DMS153 treated with DMSO at 0.1 percent for 48 hours (cell line): Measurements from ENCODE around the gene OR51V1.
"Not testable (repeated sequence)": the region's sequence is repeated elsewhere in the genome, so short reads cannot be mapped to it uniquely, and the experiment has no call there.

Experiments used
- DNase-seq: peaks from one replicate; lab custom pipeline; 2025; ENCODE audit not compliant: unreplicated experiment; lab: John Stamatoyannopoulos, UW

Gene OR51V1

GRCh38 chr11:5200582-5200981 lies at the start of gene OR51V1:
TSS of gene OR51V1 (minus strand) at chr11:5200682. CDS start at chr11:5200682, 0 bp downstream.
- no peak for DNase-seq

GRCh38 chr11:5249807-5250396 lies 49.4 kb upstream of the OR51V1 start, which contains the start of gene HBG1:
TSS of gene HBG1 (minus strand) at chr11:5249857. CDS start at chr11:5249804, 53 bp downstream.
- DNase-seq, result not testable (repeated sequence)

GRCh38 chr11:5248498-5248897 lies 48.0 kb upstream of the OR51V1 start:
- not testable (repeated sequence) for DNase-seq

GRCh38 chr11:5247472-5248192 lies 47.1 kb upstream of the OR51V1 start:
- no peak for DNase-seq

GRCh38 chr11:5246772-5247471 lies 46.4 kb upstream of the OR51V1 start:
- no peak for DNase-seq

GRCh38 chr11:5245155-5245554 lies 44.7 kb upstream of the OR51V1 start:
- DNase-seq, result no peak

GRCh38 chr11:5243816-5244180 lies 43.3 kb upstream of the OR51V1 start:
- no peak for DNase-seq

GRCh38 chr11:5242933-5243815 lies 42.7 kb upstream of the OR51V1 start:
- no peak for DNase-seq

GRCh38 chr11:5242208-5242607 lies 41.7 kb upstream of the OR51V1 start:
- DNase-seq, result no peak

- no peak for DNase-seq
Observed at GRCh38 chr11:5241458-5241857, 41.0 kb upstream of the OR51V1 start.

GRCh38 chr11:5240458-5240857 lies 40.0 kb upstream of the OR51V1 start:
- no peak for DNase-seq

GRCh38 chr11:5240056-5240455 lies 39.6 kb upstream of the OR51V1 start:
- DNase-seq, result no peak

- DNase-seq, result no peak
Observed at GRCh38 chr11:5239046-5239445, 38.6 kb upstream of the OR51V1 start.

GRCh38 chr11:5238486-5238885 lies 38.0 kb upstream of the OR51V1 start:
- DNase-seq, result no peak

GRCh38 chr11:5237420-5237819 lies 36.9 kb upstream of the OR51V1 start:
- DNase-seq, result no peak

GRCh38 chr11:5235364-5236095 lies 35.0 kb upstream of the OR51V1 start:
- DNase-seq, result no peak

GRCh38 chr11:5234381-5234834 lies 33.9 kb upstream of the OR51V1 start, which contains the start of gene HBD:
TSS of gene HBD (minus strand) at chr11:5234483. CDS start at chr11:5234433, 50 bp downstream.
- no peak for DNase-seq

- no peak for DNase-seq
Observed at GRCh38 chr11:5233307-5233706, 32.8 kb upstream of the OR51V1 start.

- no peak for DNase-seq
Observed at GRCh38 chr11:5232821-5233220, 32.3 kb upstream of the OR51V1 start.

- DNase-seq, result no peak
Observed at GRCh38 chr11:5232176-5232575, 31.7 kb upstream of the OR51V1 start.
